Body of pancreas (tissue), 4 donors: ENCODE data around the gene STEAP1B.
A peak's percentile ranks its signal among the peaks of the same experiment; 100 is the strongest.
"Not testable (repeated sequence)": the region's sequence is repeated elsewhere in the genome, so short reads cannot be mapped to it uniquely, and the experiment has no call there.

ENCODE experiments used
- POLR2A ChIP-seq, 3 donors: fragments of 450-650 bp; IDR thresholded peaks; one replicate each; pipeline ENCODE4 v1.6.1; 2016; ENCODE audit warnings: antibody characterized with exemption in 3 of 3, mild to moderate bottlenecking in 2 of 3
- TF ChIP-seq, protein P1 (sequence below), 7 experiments: fragments of 450-650 bp in 4 of 7; fragments of 200-600 bp in 3 of 7; sonication (generic) in 3 of 7; IDR thresholded peaks; one replicate each; pipeline ENCODE4 v1.5.1; 2016 to 2019; ENCODE audit warnings: antibody characterized with exemption in 7 of 7

DNA sequence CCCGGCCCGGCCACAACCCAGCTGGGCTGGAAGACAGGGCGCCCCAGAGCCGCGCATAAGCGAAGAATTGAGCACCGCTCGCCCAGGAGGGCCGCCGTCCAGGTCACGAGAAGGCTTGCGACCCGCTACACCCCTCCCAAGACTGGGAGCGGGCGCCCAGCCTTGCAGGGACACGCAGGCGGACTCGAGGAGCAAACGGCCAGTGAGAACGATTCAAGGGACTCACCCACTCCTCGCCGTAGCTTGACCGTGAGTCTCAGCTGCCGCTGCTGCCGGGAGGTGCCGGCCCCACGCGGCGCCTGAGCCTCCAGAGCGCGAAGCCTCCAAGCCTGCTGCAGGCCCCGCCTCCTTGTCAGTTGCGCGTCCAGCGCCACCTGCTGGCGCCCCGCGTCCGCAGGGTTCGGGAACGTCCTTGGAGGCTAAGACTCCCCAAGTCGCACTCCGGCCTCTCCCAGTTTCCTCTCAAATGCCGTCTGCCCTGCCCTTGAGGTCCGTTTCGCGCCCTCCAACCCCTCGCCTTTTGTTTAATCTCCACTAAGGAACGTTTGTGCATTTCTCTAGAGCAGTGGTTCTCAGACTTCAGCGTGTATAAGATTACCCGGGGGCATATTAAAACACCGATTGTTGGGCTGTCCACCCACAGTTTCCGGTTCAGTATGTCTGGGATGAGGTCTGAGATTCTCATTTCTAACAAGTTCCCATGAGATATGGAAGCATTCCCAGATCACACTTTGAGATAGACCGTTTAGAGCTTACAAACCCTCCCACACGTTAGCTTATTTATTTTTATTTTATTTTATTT, at the start of gene STEAP1B:
- TF ChIP-seq, protein P1, sequence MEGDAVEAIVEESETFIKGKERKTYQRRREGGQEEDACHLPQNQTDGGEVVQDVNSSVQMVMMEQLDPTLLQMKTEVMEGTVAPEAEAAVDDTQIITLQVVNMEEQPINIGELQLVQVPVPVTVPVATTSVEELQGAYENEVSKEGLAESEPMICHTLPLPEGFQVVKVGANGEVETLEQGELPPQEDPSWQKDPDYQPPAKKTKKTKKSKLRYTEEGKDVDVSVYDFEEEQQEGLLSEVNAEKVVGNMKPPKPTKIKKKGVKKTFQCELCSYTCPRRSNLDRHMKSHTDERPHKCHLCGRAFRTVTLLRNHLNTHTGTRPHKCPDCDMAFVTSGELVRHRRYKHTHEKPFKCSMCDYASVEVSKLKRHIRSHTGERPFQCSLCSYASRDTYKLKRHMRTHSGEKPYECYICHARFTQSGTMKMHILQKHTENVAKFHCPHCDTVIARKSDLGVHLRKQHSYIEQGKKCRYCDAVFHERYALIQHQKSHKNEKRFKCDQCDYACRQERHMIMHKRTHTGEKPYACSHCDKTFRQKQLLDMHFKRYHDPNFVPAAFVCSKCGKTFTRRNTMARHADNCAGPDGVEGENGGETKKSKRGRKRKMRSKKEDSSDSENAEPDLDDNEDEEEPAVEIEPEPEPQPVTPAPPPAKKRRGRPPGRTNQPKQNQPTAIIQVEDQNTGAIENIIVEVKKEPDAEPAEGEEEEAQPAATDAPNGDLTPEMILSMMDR (IDR thresholded peaks at IDR 0.05): peak; percentile 57 to 78 (median 74)
- not testable (repeated sequence) for TF ChIP-seq POLR2A (IDR thresholded peaks at IDR 0.05)
